IMR-90 (cell line): Measurements from ENCODE around the gene AQP12B. TPM values are rescaled to one million over a fixed set of nuclear protein-coding genes. Genes with fewer than 3 reads are reported as not detected.

ENCODE experiments used
- ATAC-seq: fragments of 200-7000 bp; cut with Tn5 transposase; 2 replicates; pipeline ENCODE4 v1.9.1; 2020; ENCODE audit warnings: low read depth, mild to moderate bottlenecking, moderate library complexity
- BruUV-seq: library from RNA; stranded (reverse); fragments of 400-500 nt; replicated peaks from 2 replicates; lab custom pipeline; 2021; lab: Mats Ljungman, UMichigan
- CTCF ChIA-PET: fragments of 300-600 bp; formaldehyde crosslinking; extraction: SDS; loops from one replicate; lab custom pipeline; 2021; ENCODE audit warnings: antibody characterized with exemption; lab: Yijun Ruan, JAX
- POLR2A ChIA-PET: fragments of 300-600 bp; sonication (Branson Sonifier 250); formaldehyde crosslinking; loops from one replicate; lab custom pipeline; 2022; ENCODE audit warnings: antibody characterized with exemption; ENCODE audit not compliant: unreplicated experiment; lab: Charles Lee
- DNase-seq: peaks from one replicate; pipeline ENCODE4 v3.0.0; 2013
- H2AFZ ChIP-seq: replicated peaks from 2 replicates; pipeline ENCODE3; 2013; ENCODE audit warnings: low read length, mild to moderate bottlenecking; ENCODE audit not compliant: poor library complexity
- H2AK5ac ChIP-seq: 2 replicates; pipeline ENCODE4 v1.6.1; 2013; ENCODE audit warnings: low read depth, low read length, inconsistent platforms
- H2AK9ac ChIP-seq: replicated peaks from 2 replicates; pipeline ENCODE3; 2013; ENCODE audit warnings: mild to moderate bottlenecking, low read depth, low read length, moderate library complexity; ENCODE audit not compliant: poor library complexity
- H2BK120ac ChIP-seq: 2 replicates; pipeline ENCODE4 v1.6.1; 2013; ENCODE audit warnings: low read depth, low read length, inconsistent platforms
- H2BK15ac ChIP-seq: 3 replicates; pipeline ENCODE4 v1.6.1; 2013; ENCODE audit warnings: low read depth, low read length, inconsistent platforms
- H2BK20ac ChIP-seq: 2 replicates; pipeline ENCODE4 v1.6.1; 2013; ENCODE audit warnings: low read depth, mild to moderate bottlenecking, inconsistent platforms, low read length, moderate library complexity
- H2BK5ac ChIP-seq: 2 replicates; pipeline ENCODE4 v1.6.1; 2013; ENCODE audit warnings: mild to moderate bottlenecking, low read depth, low read length, inconsistent platforms; ENCODE audit not compliant: poor library complexity, severe bottlenecking
- H3K14ac ChIP-seq: replicated peaks from 2 replicates; pipeline ENCODE4 v1.6.1; 2013; ENCODE audit warnings: low read depth, low read length, inconsistent platforms
- H3K18ac ChIP-seq: 2 replicates; pipeline ENCODE4 v1.6.1; 2013; ENCODE audit warnings: low read depth, low read length, control low read depth
- H3K23ac ChIP-seq: 2 replicates; pipeline ENCODE4 v1.6.1; 2013; ENCODE audit warnings: low read depth, low read length, inconsistent platforms
- H3K27ac ChIP-seq: 2 replicates; pipeline ENCODE4 v1.5.1; 2013; ENCODE audit warnings: mild to moderate bottlenecking, control low read depth, low read length; ENCODE audit not compliant: insufficient read depth
- H3K27me3 ChIP-seq: 2 replicates; pipeline ENCODE4 v1.6.1; 2013; ENCODE audit warnings: low read length; ENCODE audit not compliant: control insufficient read depth, insufficient read depth
- H3K36me3 ChIP-seq: 2 replicates; pipeline ENCODE4 v1.6.1; 2013; ENCODE audit warnings: low read length, mixed read lengths; ENCODE audit not compliant: control insufficient read depth, insufficient read depth
- H3K4ac ChIP-seq: 2 replicates; pipeline ENCODE4 v1.6.1; 2013; ENCODE audit warnings: low read depth, low read length, inconsistent platforms
- H3K4me1 ChIP-seq: 2 replicates; pipeline ENCODE4 v1.6.1; 2013; ENCODE audit warnings: low read length, mixed read lengths; ENCODE audit not compliant: control insufficient read depth, insufficient read depth
- H3K4me2 ChIP-seq: 2 replicates; pipeline ENCODE4 v1.6.1; 2013; ENCODE audit warnings: low read depth, mild to moderate bottlenecking, control low read depth, low read length, moderate library complexity
- H3K4me3 ChIP-seq: 2 replicates; pipeline ENCODE4 v1.5.1; 2013; ENCODE audit warnings: low read depth, mild to moderate bottlenecking, control low read depth, low read length, moderate library complexity; ENCODE audit not compliant: insufficient read depth
- H3K56ac ChIP-seq: 2 replicates; pipeline ENCODE4 v1.6.1; 2013; ENCODE audit warnings: low read length, inconsistent platforms; ENCODE audit not compliant: insufficient read depth; ENCODE audit errors: extremely low read depth
- H3K79me1 ChIP-seq, 2 experiments: 2 replicates each; pipeline ENCODE4 v1.6.1; 2013; ENCODE audit warnings: low read length in 2 of 2, inconsistent platforms in 1 of 2, low read depth in 1 of 2
- H3K9ac ChIP-seq: 2 replicates; pipeline ENCODE4 v1.6.1; 2013; ENCODE audit warnings: low read depth, low read length, control low read depth
- H3K9me1 ChIP-seq: 2 replicates; pipeline ENCODE4 v1.6.1; 2013; ENCODE audit warnings: low read length, inconsistent platforms; ENCODE audit not compliant: insufficient read depth
- H3K9me3 ChIP-seq: 2 replicates; pipeline ENCODE4 v1.6.1; 2013; ENCODE audit warnings: low read length; ENCODE audit not compliant: control insufficient read depth, insufficient read depth
- H4K20me1 ChIP-seq: 2 replicates; pipeline ENCODE4 v1.6.1; 2013; ENCODE audit warnings: low read length, inconsistent platforms; ENCODE audit not compliant: insufficient read depth
- H4K5ac ChIP-seq: 2 replicates; pipeline ENCODE4 v1.6.1; 2013; ENCODE audit warnings: mild to moderate bottlenecking, low read depth, low read length, control low read depth
- H4K8ac ChIP-seq, 2 experiments: 2 replicates each; pipeline ENCODE4 v1.6.1; 2013; ENCODE audit warnings: low read depth in 2 of 2, low read length in 2 of 2, control low read depth in 1 of 2, inconsistent platforms in 1 of 2
- H4K91ac ChIP-seq: 2 replicates; pipeline ENCODE4 v1.6.1; 2013; ENCODE audit warnings: low read depth, low read length, inconsistent platforms; ENCODE audit not compliant: insufficient read depth
- CEBPB ChIP-seq: IDR thresholded peaks from 2 replicates; pipeline ENCODE4 v1.6.1; 2012; ENCODE audit warnings: low read depth, low read length, improper control_type of control experiment
- MXI1 ChIP-seq: IDR thresholded peaks from 2 replicates; pipeline ENCODE4 v1.6.1; 2012; ENCODE audit warnings: low read depth, mild to moderate bottlenecking, low read length, moderate library complexity, borderline replicate concordance
- POLR2A ChIP-seq: IDR thresholded peaks from 2 replicates; pipeline ENCODE4 v1.6.1; 2012; ENCODE audit warnings: mild to moderate bottlenecking, low read depth, low read length
- WGBS, 2 experiments: methylation state at CpG; one replicate each; pipeline versions ENCODE4 v1.1.5 to v1.1.7; 2013; ENCODE audit warnings: missing lambda C conversion rate in 2 of 2; ENCODE audit not compliant: insufficient read length in 1 of 2; ENCODE audit errors: extremely low coverage in 2 of 2; 5-methylcytosine and 5-hydroxymethylcytosine counted together
- dilution Hi-C: fragments of 300-500 bp; cut with HindIII; formaldehyde crosslinking; loops from one replicate; pipeline ENCODE4 v1.14.3; 2018; ENCODE audit warnings: low sequenced_read_pairs; ENCODE audit not compliant: unreplicated experiment
- in situ Hi-C: fragments of 300-500 bp; cut with MboI; formaldehyde crosslinking; loops from 3 replicates; pipeline ENCODE4 v1.14.3; 2019; ENCODE audit warnings: low sequenced_read_pairs, inconsistent platforms, mixed read lengths
- intact Hi-C: fragments of 100-400 bp; cut with micrococcal nuclease; formaldehyde crosslinking; loops from 2 replicates; pipeline ENCODE4 v1.10.0; 2022
- polyA plus RNA-seq, 3 experiments: library from polyadenylated mRNA; depleted of rRNA; stranded (reverse); fragments of >200 nt; gene quantifications; 2 replicates each; pipeline ENCODE4 v1.2.3, GENCODE V29; 2012; ENCODE audit warnings: low replicate concordance in 1 of 3
- total RNA-seq: library from RNA; depleted of rRNA; stranded (reverse); fragments of >200 nt; gene quantifications from 2 replicates; pipeline ENCODE4 v1.2.3, GENCODE V29; 2012
- TF ChIP-seq, protein P1 (sequence below): conservative IDR thresholded peaks from 2 replicates; pipeline ENCODE4 v1.5.1; 2012; ENCODE audit warnings: mild to moderate bottlenecking, low read depth, low read length, improper control_type of control experiment

The AQP12B gene
- total and polyA plus RNA-seq, 2 of the 4 experiments (the other 2 are of a cell fraction): not detected

DNA sequence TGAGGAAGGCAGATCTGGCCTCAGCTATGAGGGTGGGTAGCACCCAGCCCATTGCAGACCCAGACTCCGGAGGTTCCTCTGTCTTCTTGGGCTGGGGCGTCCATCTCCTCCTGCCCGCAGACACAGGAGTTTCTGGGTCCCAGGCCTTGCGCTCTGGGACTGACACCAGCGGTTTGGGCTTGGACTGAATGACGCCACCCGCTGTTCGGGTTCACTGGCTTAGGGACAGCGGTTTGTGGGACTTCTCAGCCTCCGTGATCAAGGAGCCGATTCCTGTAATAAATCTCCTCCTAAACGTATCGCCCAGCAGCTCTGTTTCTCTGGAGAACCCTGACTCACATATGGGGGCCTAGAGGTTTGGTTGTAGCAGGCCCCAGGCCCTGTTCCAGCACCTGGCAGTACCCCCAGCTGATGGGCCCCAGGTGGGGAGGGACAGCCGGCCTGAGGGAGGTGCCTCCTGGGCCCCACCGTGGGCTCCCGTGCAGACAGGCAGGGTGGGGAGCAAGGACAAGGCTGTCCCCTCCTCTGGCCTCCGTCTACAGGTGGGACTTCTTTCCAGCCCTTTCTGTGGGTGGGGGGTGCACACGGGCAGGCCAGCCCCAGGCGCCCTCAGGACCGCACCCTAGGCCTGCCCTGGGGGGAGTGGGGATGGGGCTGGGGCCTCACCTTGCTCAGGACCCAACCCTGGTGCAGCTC lies 4.5 kb upstream of the AQP12B start:
- dilution Hi-C loops: no loop called here

More for the DNA sequence above, 4.5 kb upstream of the AQP12B start:
- Histone ChIP-seq H3K9me3 (no peaks in the 10 kb centered on the region), H3K14ac (no peak overlapping the region), H3K9me1 (no peaks in the 10 kb centered on the region), H3K36me3 (no peaks in the 10 kb centered on the region), H3K27ac (no peak overlapping the region), H3K4me1 (no peaks in the 10 kb centered on the region), H4K5ac (no peak overlapping the region), H2AK5ac (no peak overlapping the region), H3K23ac (no peak overlapping the region), H2AK9ac (peak overlapping the region; percentile 52), H2BK120ac (no peak overlapping the region), H3K56ac (no peak overlapping the region), H3K18ac (no peak overlapping the region), H2BK20ac (no peak overlapping the region), H2BK5ac (no peak overlapping the region), H3K9ac (no peak overlapping the region), H4K20me1 (no peaks in the 10 kb centered on the region), H3K27me3 (peaks cover 33% of the 10 kb centered on the region), H4K91ac (no peak overlapping the region), H3K4ac (no peak overlapping the region), H4K8ac (no peak overlapping the region), H3K4me3 (no peak overlapping the region), H3K4me2 (no peak overlapping the region), H2AFZ (no peak overlapping the region), H2BK15ac (no peak overlapping the region), H3K79me1 (no peaks in the 10 kb centered on the region)
- 78% methylated on average over 5 of the region's 20 CpGs; no CpG with 5 or more reads in 1 of the 2 experiments for WGBS, 2 experiments
- TF ChIP-seq CEBPB (no peak), MXI1 (no peak), POLR2A (no peak)
- TF ChIP-seq, protein P1, sequence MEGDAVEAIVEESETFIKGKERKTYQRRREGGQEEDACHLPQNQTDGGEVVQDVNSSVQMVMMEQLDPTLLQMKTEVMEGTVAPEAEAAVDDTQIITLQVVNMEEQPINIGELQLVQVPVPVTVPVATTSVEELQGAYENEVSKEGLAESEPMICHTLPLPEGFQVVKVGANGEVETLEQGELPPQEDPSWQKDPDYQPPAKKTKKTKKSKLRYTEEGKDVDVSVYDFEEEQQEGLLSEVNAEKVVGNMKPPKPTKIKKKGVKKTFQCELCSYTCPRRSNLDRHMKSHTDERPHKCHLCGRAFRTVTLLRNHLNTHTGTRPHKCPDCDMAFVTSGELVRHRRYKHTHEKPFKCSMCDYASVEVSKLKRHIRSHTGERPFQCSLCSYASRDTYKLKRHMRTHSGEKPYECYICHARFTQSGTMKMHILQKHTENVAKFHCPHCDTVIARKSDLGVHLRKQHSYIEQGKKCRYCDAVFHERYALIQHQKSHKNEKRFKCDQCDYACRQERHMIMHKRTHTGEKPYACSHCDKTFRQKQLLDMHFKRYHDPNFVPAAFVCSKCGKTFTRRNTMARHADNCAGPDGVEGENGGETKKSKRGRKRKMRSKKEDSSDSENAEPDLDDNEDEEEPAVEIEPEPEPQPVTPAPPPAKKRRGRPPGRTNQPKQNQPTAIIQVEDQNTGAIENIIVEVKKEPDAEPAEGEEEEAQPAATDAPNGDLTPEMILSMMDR: no peak
- BruUV-seq: no TSS peak
- in situ Hi-C loops: no loop called here
- POLR2A ChIA-PET: no interaction called here
- DNase-seq: no peak
- ATAC-seq: no peak
- intact Hi-C loops: no loop called here
- CTCF ChIA-PET: no interaction called here
